H1 (cell line): ENCODE measurements around the gene EMD. TPM values are rescaled to one million over a fixed set of nuclear protein-coding genes. Genes with fewer than 3 reads are reported as not detected.

Experiments used
- ASH2L ChIP-seq: fragments of 200-600, 300-600 bp; sonication (generic); IDR thresholded peaks from one replicate; pipeline ENCODE4 v1.7.1; 2017; ENCODE audit warnings: low read length
- CHD1 ChIP-seq: IDR thresholded peaks from 2 replicates; pipeline ENCODE4 v1.6.1; 2012; ENCODE audit warnings: low read depth, low read length, improper control_type of control experiment
- EZH2 ChIP-seq: fragments of 200-600 bp; sonication (generic); IDR thresholded peaks from 2 replicates; pipeline ENCODE4 v1.7.1; 2012; ENCODE audit warnings: low read depth, mild to moderate bottlenecking, moderate library complexity, low read length, inconsistent platforms; ENCODE audit not compliant: severe bottlenecking
- SIN3A ChIP-seq, 2 experiments: IDR thresholded peaks in 1 of 2; conservative IDR thresholded peaks in 1 of 2; 2 replicates each; pipeline ENCODE4 v1.6.1; 2011 to 2012; ENCODE audit warnings: low read length in 2 of 2, improper control_type of control experiment in 1 of 2, low read depth in 1 of 2, mild to moderate bottlenecking in 1 of 2
- YY1 ChIP-seq: IDR thresholded peaks from 2 replicates; pipeline ENCODE4 v1.6.1; 2011; ENCODE audit warnings: low read depth, mild to moderate bottlenecking, low read length
- polyA plus RNA-seq, 7 experiments: library from polyadenylated mRNA; depleted of rRNA in 3 of 7; stranded (reverse) in 5 of 7; unstranded in 2 of 7; fragments of >200 nt in 5 of 7; fragments of 200-250 nt in 2 of 7; gene quantifications; 1 replicate in 5 of 7; 2 replicates in 1 of 7; 4 replicates in 1 of 7; pipeline versions ENCODE4 v1.2.1 to v1.2.3, GENCODE V29; 2011 to 2013; ENCODE audit warnings: missing spikeins in 2 of 7, mixed read lengths in 2 of 7
- total RNA-seq: library from RNA; stranded (reverse); fragmentation: NEBNext Ultra II Directional; extraction: Animal tissue kit (Norgen Biotek cat#: 25700); gene quantifications from 2 replicates; pipeline ENCODE4 v1.2.1, GENCODE V29; 2021
- TF ChIP-seq, protein P1 (sequence below): IDR thresholded peaks from 2 replicates; pipeline ENCODE4 v1.6.1; 2012; ENCODE audit warnings: inconsistent platforms
- TF ChIP-seq, protein P2 (sequence below): IDR thresholded peaks from 2 replicates; pipeline ENCODE4 v1.6.1; 2011; ENCODE audit warnings: low read depth, mild to moderate bottlenecking, low read length; ENCODE audit not compliant: insufficient read depth

Gene EMD
- total and polyA plus RNA-seq, 2 of the 8 experiments (the other 6 are each of a cell fraction or from before 2014, with no cell fraction given), result 45.5 to 109 TPM

DNA sequence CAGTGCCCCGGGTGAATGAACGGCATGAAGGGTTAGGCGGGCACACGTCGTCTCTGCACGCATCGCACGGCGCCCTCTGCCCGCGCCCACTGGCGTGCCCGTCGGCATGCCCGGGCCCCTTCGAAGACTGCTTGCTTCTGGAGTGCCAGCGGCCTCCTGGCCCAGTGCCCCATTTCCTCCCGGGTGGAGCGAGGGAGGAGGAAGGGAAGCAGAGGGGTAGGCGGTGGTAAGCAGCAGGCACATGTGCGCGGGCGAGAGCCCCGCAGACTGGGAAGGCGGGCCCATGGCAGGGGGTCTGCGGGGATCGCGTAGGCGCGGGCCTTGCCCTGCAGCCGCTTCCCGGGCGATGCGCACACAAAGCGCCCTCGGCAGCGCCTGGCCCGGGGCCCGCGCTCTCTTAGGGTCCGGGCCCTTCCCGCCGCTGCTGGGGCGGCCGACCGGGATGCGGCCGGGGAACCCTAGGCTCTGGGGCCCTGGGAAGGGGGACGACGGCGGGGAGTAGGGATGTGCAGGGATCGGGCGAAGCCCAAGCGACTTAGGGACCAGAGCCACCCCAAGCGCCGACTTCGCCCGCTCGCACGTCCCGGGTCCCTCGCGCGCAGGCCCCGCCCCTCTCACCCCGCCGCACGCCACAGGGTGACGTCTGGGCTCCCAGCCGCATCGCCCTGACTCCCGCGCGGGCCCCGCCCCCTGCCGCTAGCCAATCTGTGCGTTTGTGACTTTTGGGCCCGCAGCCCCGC, 866 bp upstream of the EMD start (continued):
- TF ChIP-seq, protein P1, sequence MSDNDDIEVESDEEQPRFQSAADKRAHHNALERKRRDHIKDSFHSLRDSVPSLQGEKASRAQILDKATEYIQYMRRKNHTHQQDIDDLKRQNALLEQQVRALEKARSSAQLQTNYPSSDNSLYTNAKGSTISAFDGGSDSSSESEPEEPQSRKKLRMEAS, result 0 out of 2 replicates have a peak, but pooled peaks have one; percentile 29
- TF ChIP-seq EZH2 (no peak), YY1 (no peak), CHD1 (no peak), SIN3A (conservative IDR thresholded peaks at IDR 0.05 in 1 of 2, IDR thresholded peaks at IDR 0.05 in 1 of 2; ENCODE audit: low read depth in 1 of 2, low read length in 2 of 2) (no peak; a peak in 1 of 4 replicates), ASH2L (no peak)
- TF ChIP-seq, protein P2, sequence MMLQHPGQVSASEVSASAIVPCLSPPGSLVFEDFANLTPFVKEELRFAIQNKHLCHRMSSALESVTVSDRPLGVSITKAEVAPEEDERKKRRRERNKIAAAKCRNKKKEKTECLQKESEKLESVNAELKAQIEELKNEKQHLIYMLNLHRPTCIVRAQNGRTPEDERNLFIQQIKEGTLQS, result no peak
